Measurements from ENCODE around the gene GPR157. TPM values are rescaled to one million over a fixed set of nuclear protein-coding genes. Genes with fewer than 3 reads are reported as not detected.

Gene GPR157, protein sequence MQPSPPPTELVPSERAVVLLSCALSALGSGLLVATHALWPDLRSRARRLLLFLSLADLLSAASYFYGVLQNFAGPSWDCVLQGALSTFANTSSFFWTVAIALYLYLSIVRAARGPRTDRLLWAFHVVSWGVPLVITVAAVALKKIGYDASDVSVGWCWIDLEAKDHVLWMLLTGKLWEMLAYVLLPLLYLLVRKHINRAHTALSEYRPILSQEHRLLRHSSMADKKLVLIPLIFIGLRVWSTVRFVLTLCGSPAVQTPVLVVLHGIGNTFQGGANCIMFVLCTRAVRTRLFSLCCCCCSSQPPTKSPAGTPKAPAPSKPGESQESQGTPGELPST
- total RNA-seq = 3.8 and 4.1 TPM in 2 replicates

DNA sequence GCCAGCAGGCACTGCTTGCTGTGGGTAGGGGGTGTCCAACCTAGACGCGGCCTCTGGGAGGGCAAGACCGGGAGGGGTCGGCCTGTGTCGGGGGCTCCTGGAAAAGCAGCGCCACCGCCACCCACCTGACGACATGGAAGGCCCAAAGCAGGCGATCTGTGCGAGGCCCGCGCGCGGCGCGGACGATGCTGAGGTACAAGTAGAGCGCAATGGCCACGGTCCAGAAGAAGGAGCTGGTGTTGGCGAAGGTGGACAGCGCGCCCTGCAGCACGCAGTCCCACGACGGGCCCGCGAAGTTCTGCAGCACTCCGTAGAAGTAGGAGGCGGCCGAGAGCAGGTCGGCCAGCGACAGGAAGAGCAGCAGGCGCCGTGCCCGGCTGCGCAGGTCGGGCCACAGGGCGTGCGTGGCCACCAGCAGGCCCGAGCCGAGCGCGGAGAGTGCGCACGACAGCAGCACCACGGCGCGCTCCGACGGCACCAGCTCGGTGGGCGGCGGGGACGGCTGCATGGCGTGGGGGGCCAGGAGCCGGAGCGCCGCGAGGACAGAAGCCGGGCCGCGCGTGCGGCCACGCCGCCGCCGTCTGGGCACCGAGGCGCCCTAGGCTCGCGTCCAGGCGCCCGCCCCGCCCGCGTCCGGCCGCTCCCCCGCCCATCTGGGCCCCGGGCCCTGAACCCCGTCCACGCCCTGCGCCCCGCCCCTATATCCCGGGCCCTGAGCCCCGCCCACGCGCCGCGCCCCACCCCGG lies at the start of gene GPR157:
TSS of gene GPR157 (minus strand) at position 583 of the 746 bp plus-strand sequence. CDS start at position 508, 75 bp downstream.

DNA sequence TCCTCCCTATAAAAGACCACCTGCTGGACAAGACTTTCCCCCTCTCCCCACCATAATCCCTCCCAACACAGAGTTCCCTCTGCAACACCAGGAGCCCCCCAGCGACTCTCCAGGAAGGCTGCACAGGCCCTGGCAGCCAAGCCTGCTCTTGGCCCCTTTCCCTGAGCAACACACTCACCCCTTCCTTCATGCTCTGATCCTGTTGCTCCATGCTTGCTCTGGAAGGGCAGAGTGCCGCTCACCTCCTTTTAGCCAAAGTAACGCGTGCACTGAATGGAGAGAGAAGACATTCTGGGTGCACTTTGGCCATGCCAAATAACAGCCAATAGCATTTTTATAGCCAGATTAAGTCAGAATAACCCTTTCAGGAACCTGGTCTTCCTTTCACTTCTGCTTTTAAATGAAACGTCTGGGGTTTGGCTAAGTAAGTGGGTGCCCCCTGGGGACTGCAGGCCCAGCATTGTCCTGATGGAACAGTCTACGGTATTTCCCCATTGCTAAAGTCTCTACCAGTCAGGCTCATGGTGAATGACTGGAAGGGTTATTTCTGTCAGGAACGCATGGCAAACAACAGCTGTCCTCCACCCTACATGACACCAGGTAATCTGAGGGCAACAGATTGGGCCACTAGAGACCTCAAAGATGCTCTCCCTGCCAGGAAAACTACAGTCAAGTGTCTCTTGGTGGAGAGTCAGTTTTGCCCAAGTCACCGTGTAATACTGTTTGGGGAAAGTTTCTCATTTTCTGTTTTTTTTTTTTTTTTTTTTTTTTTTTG lies 59.4 kb downstream of the GPR157 start, which contains the start of gene SLC2A5:
TSS of gene SLC2A5 (minus strand) at position 310 of the 775 bp plus-strand sequence. CDS start at position 211, 99 bp downstream.

Other genes with a start within 250 kb of the GPR157 start
- gene CA6, start 183.2 kb downstream of the GPR157 start, total RNA-seq = not detected in 2 replicates
- not detected in 2 replicates for gene SLC2A7, start 102.7 kb downstream of the GPR157 start, total RNA-seq
- gene SLC2A5, start 59.5 kb downstream of the GPR157 start, total RNA-seq = 1.6 and 2.0 TPM in 2 replicates
- 21.0 and 25.4 TPM in 2 replicates for gene H6PD, start 105.7 kb upstream of the GPR157 start, total RNA-seq
- 20.3 and 53.4 TPM in 2 replicates for gene SPSB1, start 163.8 kb upstream of the GPR157 start, total RNA-seq

Measured in bronchial smooth muscle cell (primary cell).